ENCODE results near the gene MARK1. TPM values are rescaled to one million over a fixed set of nuclear protein-coding genes. Genes with fewer than 3 reads are reported as not detected.

The MARK1 gene
- total and polyA plus RNA-seq, 2 of the 13 experiments (the other 11 are each of a cell fraction or from before 2014, with no cell fraction given), result not detected

- FAIRE-seq, result no peak
- no peak for TF ChIP-seq ZMAT5 (CRISPR knock-in tag; IDR thresholded peaks at IDR 0.05; ENCODE audit: borderline replicate concordance, low read depth)
- TF ChIP-seq ZNF432 (CRISPR knock-in tag; IDR thresholded peaks at IDR 0.05; ENCODE audit: borderline replicate concordance), result no peak
- TF ChIP-seq TIGD3 (CRISPR knock-in tag; IDR thresholded peaks at IDR 0.05; ENCODE audit: borderline replicate concordance), result no peak
- no peak for TF ChIP-seq JUN (CRISPR knock-in tag; IDR thresholded peaks at IDR 0.05)
- no peak for TF ChIP-seq JUND (CRISPR knock-in tag; IDR thresholded peaks at IDR 0.05)
- no peak for TF ChIP-seq ZBTB25 (CRISPR knock-in tag; IDR thresholded peaks at IDR 0.05)
- TF ChIP-seq GATAD1 (CRISPR knock-in tag; IDR thresholded peaks at IDR 0.05), result no peak
- TF ChIP-seq ZNF878 (CRISPR knock-in tag; IDR thresholded peaks at IDR 0.05), result no peak
- TF ChIP-seq SETDB1 (CRISPR knock-in tag; IDR thresholded peaks at IDR 0.05; ENCODE audit: borderline replicate concordance), result no peak
- no peak for TF ChIP-seq GRHL1 (CRISPR knock-in tag; conservative IDR thresholded peaks at IDR 0.05)
- no peak for TF ChIP-seq RBM39 (IDR thresholded peaks at IDR 0.05; ENCODE audit: low read depth, low read length, poor library complexity, severe bottlenecking)
- no peak for TF ChIP-seq FOXJ3 (CRISPR knock-in tag; IDR thresholded peaks at IDR 0.05; ENCODE audit: borderline replicate concordance)
- TF ChIP-seq ZNF382 (CRISPR knock-in tag; IDR thresholded peaks at IDR 0.05; ENCODE audit: borderline replicate concordance), result no peak
- no peak for TF ChIP-seq ZNF264 (CRISPR knock-in tag; IDR thresholded peaks at IDR 0.05)
- no peak for TF ChIP-seq SP4 (CRISPR knock-in tag; IDR thresholded peaks at IDR 0.05)
- TF ChIP-seq ZNF367 (CRISPR knock-in tag; IDR thresholded peaks at IDR 0.05; ENCODE audit: borderline replicate concordance), result no peak
- TF ChIP-seq ZNF710 (CRISPR knock-in tag; IDR thresholded peaks at IDR 0.05; ENCODE audit: borderline replicate concordance), result no peak
- POLR2A ChIA-PET, result no interaction called here
- Histone ChIP-seq H3K9ac (ENCODE audit: insufficient read depth, low read depth, low read length) (no peak overlapping the region), H3K9me3 (ENCODE audit: low read length) (no peaks in the 10 kb centered on the region), H3K27me3 (ENCODE audit: control insufficient read depth in 1 of 2, insufficient read depth in 2 of 2, low read length in 2 of 2) (no peaks in the 10 kb centered on the region), H3K4me1 (ENCODE audit: insufficient read depth, low read length) (no peaks in the 10 kb centered on the region), H3K4me2 (ENCODE audit: low read depth, low read length) (no peak overlapping the region), H3K4me3 (replicated peaks in 1 of 3; ENCODE audit: insufficient read depth in 1 of 3, low read depth in 2 of 3, low read length in 3 of 3) (no peak overlapping the region), H4K20me1 (ENCODE audit: insufficient read depth, low read length) (no peaks in the 10 kb centered on the region), H3K79me2 (ENCODE audit: insufficient read depth, low read length) (no peaks in the 10 kb centered on the region), H3K27ac (ENCODE audit: extremely low read length, insufficient read depth, low read length) (no peak overlapping the region), H2AFZ (ENCODE audit: low read length) (no peak overlapping the region), H3K36me3 (replicated peaks in 1 of 2; ENCODE audit: control insufficient read depth in 1 of 2, insufficient read depth in 2 of 2, low read length in 2 of 2) (no peaks in the 10 kb centered on the region)
- no peak for ATAC-seq
- no TSS peak for BruUV-seq (replicated peaks)
- intact Hi-C loops (cut with micrococcal nuclease; ENCODE audit: unreplicated experiment) (no loop called here), in situ Hi-C loops (cut with HindIII; ENCODE audit: extremely low pct_ligation_motif_present, low pct_unique_long_range_greater_than_20kb) (no loop called here)
- WGBS (ENCODE audit: low lambda C conversion rate), result 11% methylated on average over 3 of the region's 3 CpGs
- CTCF ChIA-PET (ENCODE audit: low intra/inter-chr PET ratio, low total read pairs), result no interaction called here
- no peak for DNase-seq (ENCODE audit: low spot score)
These were observed 77.0 kb downstream of the MARK1 start for GRCh38 chr1:220604926-220605325.
